Measurements from ENCODE around the gene GNPAT.

GNPAT gene

GRCh38 chr1:231240883-231241735, at the start of gene GNPAT:
Gene GNPAT, plus strand, starts transcription at chr1:231241212. Its CDS starts 167 bp downstream, at chr1:231241379.
- intact Hi-C loops (cut with DNase I) = no loop called here
- DNase-seq = peak; percentile 67 to 94 (median 87)

- intact Hi-C loops (cut with DNase I) = no loop called here
- DNase-seq = peak in 39 of 42 donors; percentile 7 to 84 (median 52)
Observed at GRCh38 chr1:231192620-231193163, 48.3 kb upstream of the GNPAT start.

GRCh38 chr1:231193710-231194340, 47.2 kb upstream of the GNPAT start:
- DNase-seq = no peak
- intact Hi-C loops (cut with DNase I) = no loop called here

GRCh38 chr1:231194476-231194842, 46.6 kb upstream of the GNPAT start:
- intact Hi-C loops (cut with DNase I) = no loop called here
- no peak for DNase-seq

GRCh38 chr1:231194843-231195516, 46.0 kb upstream of the GNPAT start:
- intact Hi-C loops (cut with DNase I) = no loop called here
- no peak for DNase-seq

GRCh38 chr1:231196307-231196706, 44.7 kb upstream of the GNPAT start:
- intact Hi-C loops (cut with DNase I) = no loop called here
- DNase-seq = no peak

GRCh38 chr1:231196728-231197127, 44.3 kb upstream of the GNPAT start:
- DNase-seq = no peak
- intact Hi-C loops (cut with DNase I) = no loop called here

- DNase-seq = no peak
- intact Hi-C loops (cut with DNase I) = no loop called here
Observed at GRCh38 chr1:231199868-231200267, 41.1 kb upstream of the GNPAT start.

GRCh38 chr1:231200388-231201031, 40.5 kb upstream of the GNPAT start:
- intact Hi-C loops (cut with DNase I) = no loop called here
- no peak for DNase-seq

- intact Hi-C loops (cut with DNase I) = no loop called here
- no peak for DNase-seq
Observed at GRCh38 chr1:231201375-231201978, 39.5 kb upstream of the GNPAT start.

- no peak for DNase-seq
- intact Hi-C loops (cut with DNase I) = no loop called here
Observed at GRCh38 chr1:231201979-231202633, 38.9 kb upstream of the GNPAT start.

- intact Hi-C loops (cut with DNase I) = no loop called here
Observed at GRCh38 chr1:231203259-231204057, 37.6 kb upstream of the GNPAT start.

GRCh38 chr1:231206856-231207255, 34.2 kb upstream of the GNPAT start:
- intact Hi-C loops (cut with DNase I) = no loop called here
- DNase-seq = peak in 1 of 42 donors; percentile 47

More at GRCh38 chr1:231203259-231204057, 37.6 kb upstream of the GNPAT start:
- DNase-seq = no peak

GRCh38 chr1:231207437-231207836, 33.6 kb upstream of the GNPAT start:
- DNase-seq = no peak
- intact Hi-C loops (cut with DNase I) = no loop called here

- DNase-seq = no peak
- intact Hi-C loops (cut with DNase I) = no loop called here
Observed at GRCh38 chr1:231208980-231209379, 32.0 kb upstream of the GNPAT start.

GRCh38 chr1:231209531-231209930, 31.5 kb upstream of the GNPAT start:
- DNase-seq = no peak
- intact Hi-C loops (cut with DNase I) = no loop called here

- intact Hi-C loops (cut with DNase I) = loop anchor here (5.0 to 10.0 kb wide), 3 partner anchors 118 to 415 kb away; no protein-coding TSS in a partner anchor
- DNase-seq = no peak
Observed at GRCh38 chr1:231210126-231210525, 30.9 kb upstream of the GNPAT start.

Measured in head of caudate nucleus (tissue), 42 donors.